K562 (cell line): ENCODE measurements around the gene CENPO. TPM values are rescaled to one million over a fixed set of nuclear protein-coding genes. Genes with fewer than 3 reads are reported as not detected.
A peak's percentile ranks its signal among the peaks of the same experiment; 100 is the strongest.

Experiments
- ATAC-seq: fragments of 200-7000 bp; cut with Tn5 transposase; 3 replicates; pipeline ENCODE4 v1.9.1; 2020; ENCODE audit warnings: moderate library complexity
- BruUV-seq: library from RNA; stranded (reverse); fragments of 400-500 nt; replicated peaks from 2 replicates; lab custom pipeline; 2021; lab: Mats Ljungman, UMichigan
- CTCF ChIA-PET: fragments of 300-600 bp; formaldehyde crosslinking; extraction: SDS; loops from one replicate; lab custom pipeline; 2021; ENCODE audit warnings: low intra/inter-chr PET ratio; lab: Yijun Ruan, JAX
- POLR2A ChIA-PET: fragments of 300-600, 350-650 bp; sonication (Branson Sonifier 250); formaldehyde crosslinking; extraction: SDS; loops from one replicate; lab custom pipeline; 2021; ENCODE audit warnings: antibody characterized with exemption, inconsistent platforms; lab: Yijun Ruan, JAX
- DNase-seq, 4 experiments: peaks; one replicate each; pipeline versions ENCODE4 v3.0.0 to v3.0.0-alpha.2; 2011 to 2018; ENCODE audit warnings: low spot score in 3 of 4, mixed read lengths in 3 of 4; ENCODE audit errors: extremely low read depth in 1 of 4
- FAIRE-seq: peaks from 2 replicates; lab custom pipeline; 2011; peaks lifted over from hg19 to GRCh38; lab: Jason Lieb, UNC
- H2AFZ ChIP-seq: 2 replicates; pipeline ENCODE4 v1.6.0; 2011; ENCODE audit warnings: low read depth, low read length, control low read depth, inconsistent platforms
- H3K27ac ChIP-seq: fragments of 200-600 bp; 3 replicates; pipeline ENCODE4 v1.8.0; 2011; ENCODE audit warnings: low read depth, mild to moderate bottlenecking, control low read depth, inconsistent platforms, low read length, moderate library complexity, mixed read lengths; ENCODE audit errors: extremely low read depth
- H3K27me3 ChIP-seq, 2 experiments: fragments of 300-600 bp in 1 of 2; 2 replicates in 1 of 2; 3 replicates in 1 of 2; pipeline versions ENCODE4 v1.6.0 to v1.8.0; 2011; ENCODE audit warnings: inconsistent platforms in 2 of 2, low read length in 2 of 2, mild to moderate bottlenecking in 1 of 2, mixed read lengths in 1 of 2, moderate library complexity in 1 of 2; ENCODE audit not compliant: control insufficient read depth in 2 of 2, insufficient read depth in 2 of 2
- H3K36me3 ChIP-seq: fragments of 300-600 bp; 3 replicates; pipeline ENCODE4 v1.8.0; 2011; ENCODE audit warnings: mild to moderate bottlenecking, low read length, inconsistent platforms; ENCODE audit not compliant: control insufficient read depth, insufficient read depth
- H3K4me1 ChIP-seq, 2 experiments: fragments of 200-600 bp in 1 of 2; replicated peaks in 1 of 2; 2 replicates in 1 of 2; 3 replicates in 1 of 2; pipeline versions ENCODE4 v1.5.1 to v1.8.0; 2011; ENCODE audit warnings: inconsistent platforms in 2 of 2, low read length in 2 of 2, mild to moderate bottlenecking in 1 of 2, mixed read lengths in 1 of 2, moderate library complexity in 1 of 2; ENCODE audit not compliant: control insufficient read depth in 2 of 2, insufficient read depth in 2 of 2
- H3K4me2 ChIP-seq: 2 replicates; pipeline ENCODE4 v1.6.1; 2011; ENCODE audit warnings: low read length, control low read depth, inconsistent platforms, mixed read lengths; ENCODE audit not compliant: insufficient read depth
- H3K4me3 ChIP-seq: fragments of 200-600 bp; sonication (generic), shearing (Covaris generic); 2 replicates; pipeline ENCODE4 v1.5.1; 2016; ENCODE audit warnings: control low read depth, inconsistent platforms
- H3K79me2 ChIP-seq: fragments of 200-600 bp; 3 replicates; pipeline ENCODE4 v1.8.0; 2011; ENCODE audit warnings: low read length, inconsistent platforms; ENCODE audit not compliant: control insufficient read depth, insufficient read depth
- H3K9ac ChIP-seq, 2 experiments: 2 replicates each; pipeline versions ENCODE4 v1.6.0 to v1.6.1; 2011; ENCODE audit warnings: low read depth in 2 of 2, low read length in 2 of 2, control low read depth in 1 of 2, inconsistent platforms in 1 of 2, mild to moderate bottlenecking in 1 of 2, mixed read lengths in 1 of 2; ENCODE audit not compliant: insufficient read depth in 1 of 2
- H3K9me1 ChIP-seq: one replicate; pipeline ENCODE4 v1.6.0; 2011; ENCODE audit warnings: inconsistent platforms, mild to moderate bottlenecking, low read length, moderate library complexity; ENCODE audit not compliant: control insufficient read depth, insufficient read depth
- H3K9me3 ChIP-seq: replicated peaks from 2 replicates; pipeline ENCODE4 v1.5.1; 2011; ENCODE audit warnings: low read depth, low read length, inconsistent platforms; ENCODE audit not compliant: control insufficient read depth, insufficient read depth
- H4K20me1 ChIP-seq: replicated peaks from 2 replicates; pipeline ENCODE4 v1.6.1; 2011; ENCODE audit warnings: low read length, inconsistent platforms, mixed read lengths; ENCODE audit not compliant: control insufficient read depth, insufficient read depth
- BRD4 ChIP-seq: fragments of 200-600 bp; sonication (generic); IDR thresholded peaks from 2 replicates; pipeline ENCODE4 v1.6.1; 2017; ENCODE audit warnings: inconsistent platforms
- HDAC2 ChIP-seq: fragments of 450-650 bp; IDR thresholded peaks from 2 replicates; pipeline ENCODE4 v1.6.1; 2016; ENCODE audit warnings: mild to moderate bottlenecking
- MCM3 ChIP-seq: fragments of 450-650 bp; IDR thresholded peaks from 2 replicates; pipeline ENCODE4 v1.6.1; 2016
- POLR2G ChIP-seq: fragments of 200-400 bp; formaldehyde crosslinking; IDR thresholded peaks from 2 replicates; pipeline ENCODE4 v1.6.1; 2017; ENCODE audit warnings: low read depth, mild to moderate bottlenecking, antibody characterized with exemption, low read length, moderate library complexity
- ZNF57 ChIP-seq: fragments of 450-650 bp; formaldehyde crosslinking; IDR thresholded peaks from 2 replicates; pipeline ENCODE4 v1.4.0; 2020; ENCODE audit warnings: mild to moderate bottlenecking, moderate library complexity
- WGBS: fragments of 100-300 bp; shearing (Covaris generic); methylation state at CpG from one replicate; pipeline ENCODE4 v1.1.6; 2016; ENCODE audit warnings: low coverage, mixed read lengths; ENCODE audit not compliant: insufficient coverage; ENCODE audit errors: missing lambda C conversion rate; 5-methylcytosine and 5-hydroxymethylcytosine counted together
- in situ Hi-C: fragments of 300-500 bp; cut with MboI; formaldehyde crosslinking; loops from 4 replicates; pipeline ENCODE4 v1.15.0; 2018; ENCODE audit warnings: inconsistent platforms, mixed read lengths
- intact Hi-C: fragments of 100-400 bp; cut with micrococcal nuclease; formaldehyde crosslinking; loops from 2 replicates; pipeline ENCODE4 v1.14.2; 2022
- polyA plus RNA-seq, 8 experiments: library from polyadenylated mRNA; depleted of rRNA in 4 of 8; stranded (reverse) in 5 of 8; unstranded in 3 of 8; fragments of >200 nt; fragmentation: Nextera tagmentation in 2 of 8; fragmentation: Illumina TruSeq in 1 of 8; extraction: Ambion mirVana in 2 of 8; extraction: Trizol in 1 of 8; gene quantifications; 2 replicates each; pipeline versions ENCODE4 v1.2.1 to v1.2.3, GENCODE V29; 2011 to 2014; ENCODE audit warnings: inconsistent platforms in 1 of 8, missing spikeins in 1 of 8
- total RNA-seq, 7 experiments: library from RNA; depleted of rRNA in 6 of 7; stranded (reverse); fragments of >200 nt in 6 of 7; fragmentation: Illumina TruSeq in 2 of 7; extraction: Trizol in 2 of 7; gene quantifications; 2 replicates each; pipeline versions ENCODE4 v1.2.1 to v1.2.3, GENCODE V29; 2011 to 2021; ENCODE audit warnings: low replicate concordance in 1 of 7

Gene CENPO
- total and polyA plus RNA-seq, 9 of the 15 experiments (the other 6 are each of a cell fraction or from before 2014, with no cell fraction given): 30.6 to 59.4 (median 38.9) TPM

DNA sequence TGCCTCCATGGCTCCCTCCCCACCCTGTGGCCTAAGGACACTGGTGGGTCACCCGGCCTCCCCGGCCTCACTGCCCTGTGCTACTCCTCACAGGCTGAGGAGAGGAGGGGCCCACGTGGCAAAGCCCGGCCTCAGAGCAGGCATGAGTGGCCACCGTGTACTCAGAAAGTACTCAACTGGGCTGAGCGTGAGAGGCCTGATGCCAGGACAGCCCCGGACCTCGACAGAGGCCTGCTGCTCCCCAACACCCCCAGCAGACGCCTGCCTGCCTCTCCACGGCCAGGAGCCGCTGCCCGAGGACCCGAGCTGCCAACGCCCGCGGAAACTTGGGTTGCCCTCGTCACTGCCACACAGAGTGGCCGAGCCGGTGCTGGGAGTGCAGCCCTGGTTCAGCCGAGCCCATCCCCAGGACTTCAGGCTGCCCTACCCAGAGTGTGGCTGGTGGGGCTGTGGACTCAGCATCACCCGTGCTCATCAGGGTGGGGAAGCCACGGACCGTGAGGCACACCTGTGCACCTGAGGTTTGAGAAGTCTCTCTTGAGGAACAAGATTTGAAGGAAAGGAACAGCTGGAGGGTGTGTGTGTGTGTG is 59.3 kb downstream of the CENPO start:
- Histone ChIP-seq H3K36me3 (peaks cover 18% of the 10 kb centered on the region; the same call in 2 of the 3 replicates), H3K9me1 (no peaks in the 10 kb centered on the region), H3K4me1 (peaks cover 7% of the 10 kb centered on the region in 2 experiments; a peak in 3 of 5 replicates), H3K27ac (no peak overlapping the region), H3K27me3 (no peaks in the 10 kb centered on the region), H3K9ac (no peak overlapping the region; a peak in 1 of 4 replicates), H3K4me3 (no peak overlapping the region), H2AFZ (no peak overlapping the region), H3K4me2 (no peak overlapping the region), H3K9me3 (no peaks in the 10 kb centered on the region), H4K20me1 (no peaks in the 10 kb centered on the region; the same call in 1 of the 2 replicates), H3K79me2 (no peaks in the 10 kb centered on the region)
- in situ Hi-C loops: no loop called here
- no peak for ATAC-seq
- WGBS: 97% methylated on average over 17 of the region's 23 CpGs
- no peak for FAIRE-seq
- ChIA-PET CTCF (no interaction called here), POLR2A (no interaction called here)
- DNase-seq: no peak
- TF ChIP-seq BRD4 (no peak), POLR2G (0 out of 2 replicates have a peak, but pooled peaks have one; percentile 19)
- no TSS peak for BruUV-seq
- intact Hi-C loops: loop anchor here (10.0 kb wide), 1 partner anchor 122 kb away; the partner anchor contains the start of gene DNAJC27

- FAIRE-seq: no peak
- H3K27ac ChIP-seq: no peak overlapping the region
Measured at GRCh38 chr2:24853046-24853445, 59.8 kb downstream of the CENPO start.

More at GRCh38 chr2:24853046-24853445, 59.8 kb downstream of the CENPO start:
- Histone ChIP-seq H3K9me3 (no peaks in the 10 kb centered on the region), H3K9me1 (no peaks in the 10 kb centered on the region), H3K4me2 (no peak overlapping the region), H3K79me2 (no peaks in the 10 kb centered on the region), H3K27me3 (no peaks in the 10 kb centered on the region), H4K20me1 (no peaks in the 10 kb centered on the region; the same call in 1 of the 2 replicates), H3K4me1 (peaks cover 7% of the 10 kb centered on the region in 2 experiments; a peak in 3 of 5 replicates), H2AFZ (no peak overlapping the region), H3K4me3 (no peak overlapping the region), H3K36me3 (peaks cover 18% of the 10 kb centered on the region; the same call in 2 of the 3 replicates), H3K9ac (no peak overlapping the region)
- TF ChIP-seq MCM3 (no peak), HDAC2 (no peak), ZNF57 (no peak)
- intact Hi-C loops (loop anchor here (10.0 kb wide), 1 partner anchor 122 kb away; the partner anchor contains the start of gene DNAJC27), in situ Hi-C loops (no loop called here)
- DNase-seq: no peak
- 93% methylated on average over 6 of the region's 9 CpGs for WGBS
- CTCF ChIA-PET: no interaction called here
- ATAC-seq: no peak
- BruUV-seq: no TSS peak
- POLR2A ChIA-PET: no interaction called here
